Eye (tissue), 1 donor: ENCODE results near the gene EVPLL.
A peak's percentile ranks its signal among the peaks of the same experiment; 100 is the strongest.
"Not testable (repeated sequence)": the region's sequence is repeated elsewhere in the genome, so short reads cannot be mapped to it uniquely, and the experiment has no call there.

Source experiments
- DNase-seq: peaks from one replicate; pipeline ENCODE4 v3.0.0-alpha.2; 2015

The EVPLL gene

DNA sequence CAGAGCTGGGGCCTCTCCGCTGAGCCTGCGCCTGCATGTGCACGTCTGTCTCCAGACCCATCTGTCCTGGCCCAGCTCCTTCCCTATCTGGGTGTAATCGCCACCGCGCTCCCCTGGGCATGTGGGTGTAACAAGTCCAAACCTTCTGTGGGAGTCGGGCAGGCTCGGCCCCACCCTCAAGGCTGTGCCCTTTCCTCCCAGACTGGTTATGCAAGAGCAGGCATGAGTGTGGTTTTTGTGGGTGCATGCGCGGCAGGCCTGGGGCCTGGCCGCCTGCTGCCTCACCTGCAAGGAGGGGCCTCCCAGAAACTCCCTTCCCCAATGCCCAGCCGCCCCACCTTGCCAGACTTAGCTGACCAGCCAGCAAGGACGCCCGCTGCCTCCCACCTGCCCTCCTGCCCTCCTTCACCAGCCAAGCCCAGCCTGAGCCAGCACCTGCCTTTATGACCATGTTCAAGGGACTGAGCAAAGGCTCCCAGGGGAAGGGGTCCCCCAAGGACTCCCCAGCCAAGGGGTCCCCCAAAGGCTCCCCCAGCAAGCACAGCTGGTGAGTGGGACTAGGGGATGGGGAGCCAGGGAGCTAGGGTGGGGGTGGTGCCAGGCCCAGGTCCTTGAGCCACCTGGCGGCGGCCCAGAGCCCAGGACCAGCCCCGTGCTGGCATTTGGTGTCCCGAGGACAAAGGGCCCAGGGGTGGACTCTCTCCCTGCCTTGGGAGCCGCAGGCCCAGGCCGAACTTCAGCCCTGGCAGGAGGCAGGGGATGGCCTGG lies at the start of gene EVPLL:
EVPLL (plus strand) TSS at position 342 of the 768 bp plus-strand sequence. CDS start 3,160 bp downstream, outside the sequence.
- peak; percentile 37 for DNase-seq

DNA sequence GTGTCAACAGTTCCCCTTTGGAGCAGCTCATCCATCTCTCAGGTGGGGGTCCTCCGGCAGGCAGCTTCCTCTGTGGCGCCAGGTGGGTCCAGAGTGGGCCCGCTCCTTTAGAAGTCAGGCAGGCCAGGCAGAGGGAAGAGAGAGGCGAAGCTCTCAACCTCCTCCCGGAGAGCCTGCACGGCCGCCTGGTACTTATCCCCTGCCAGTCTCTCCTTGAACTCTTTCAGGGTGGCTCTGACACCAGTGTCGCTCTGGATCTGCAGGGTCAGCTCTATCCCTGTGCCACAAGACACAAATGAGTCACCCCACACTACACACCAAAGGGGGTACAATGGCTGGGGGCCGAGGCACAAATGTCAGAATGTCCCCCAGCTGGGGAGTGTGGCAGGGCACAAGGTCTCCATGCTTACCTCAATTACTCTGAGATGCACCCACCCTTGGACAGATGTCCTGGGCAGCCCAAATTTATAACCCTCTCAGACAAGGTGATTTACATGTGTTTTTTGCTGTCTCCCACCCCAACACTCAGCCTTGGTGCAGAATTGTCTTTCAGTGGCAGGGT lies 48.9 kb upstream of the EVPLL start:
- no peak for DNase-seq

DNA sequence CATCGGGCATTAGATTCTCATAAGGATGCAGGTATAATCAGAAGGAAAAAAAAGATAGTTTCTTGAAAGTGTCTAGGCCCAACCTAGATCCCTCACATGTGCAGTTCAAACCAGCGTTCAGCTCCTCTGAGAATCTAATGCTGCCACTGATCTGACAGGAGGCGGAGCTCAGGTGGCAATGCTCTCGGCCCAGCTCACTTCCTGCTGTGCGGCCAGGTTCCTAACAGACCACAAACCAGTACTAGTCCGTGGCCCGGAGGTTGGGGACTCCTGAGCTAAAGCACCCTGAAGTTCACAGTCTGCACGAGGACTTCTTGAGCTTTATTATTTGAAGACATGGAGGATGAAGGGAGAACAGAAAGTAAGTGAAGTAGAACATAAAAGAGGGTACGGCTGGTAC lies 45.7 kb upstream of the EVPLL start:
- DNase-seq, result no peak

DNA sequence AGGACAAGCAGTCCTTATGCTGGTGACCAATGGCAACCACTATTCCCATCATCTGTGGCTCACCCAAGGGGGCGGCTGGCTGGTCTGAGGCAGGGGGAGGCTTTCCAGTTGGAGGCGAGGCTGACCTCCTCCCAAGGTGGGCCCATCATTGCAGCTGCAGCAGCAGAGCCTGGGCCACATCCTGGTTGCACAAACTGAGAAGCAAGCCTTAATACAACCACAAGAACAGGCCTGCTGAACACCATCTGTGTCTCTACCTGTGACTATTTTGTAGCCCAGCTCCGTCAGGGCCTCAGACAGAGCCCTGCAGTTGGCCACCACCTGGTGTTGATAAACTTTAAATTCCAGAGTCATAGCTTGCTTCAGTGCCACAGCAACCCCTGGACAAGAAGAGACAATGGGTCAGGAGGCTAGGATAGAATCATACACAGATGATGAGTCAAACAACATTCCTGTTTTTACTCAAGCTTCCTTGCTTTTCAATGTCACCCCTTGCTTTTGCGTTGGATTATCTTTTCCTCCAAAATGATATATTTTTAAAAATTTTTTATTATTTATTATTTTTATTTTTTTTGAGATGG lies 44.6 kb upstream of the EVPLL start:
- DNase-seq, result no peak

DNA sequence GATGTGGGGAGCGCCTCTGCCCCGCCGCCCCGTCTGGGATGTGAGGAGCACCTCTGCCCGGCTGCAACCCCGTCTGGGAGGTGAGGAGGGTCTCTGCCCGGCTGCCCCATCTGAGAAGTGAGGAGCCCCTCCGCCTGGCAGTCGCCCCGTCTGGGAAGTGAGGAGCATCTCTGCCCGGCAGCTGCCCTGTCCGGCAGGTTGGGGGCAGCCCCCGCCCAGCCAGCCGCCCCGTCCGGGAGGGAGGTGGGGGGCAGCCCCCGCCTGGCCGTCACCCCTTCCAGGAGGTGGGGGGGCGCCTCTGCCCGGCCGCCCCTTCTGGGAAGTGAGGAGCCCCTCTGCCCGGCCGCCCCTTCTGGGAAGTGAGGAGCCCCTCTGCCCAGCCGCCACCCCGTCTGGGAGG lies 39.4 kb upstream of the EVPLL start:
- DNase-seq, result not testable (repeated sequence)

DNA sequence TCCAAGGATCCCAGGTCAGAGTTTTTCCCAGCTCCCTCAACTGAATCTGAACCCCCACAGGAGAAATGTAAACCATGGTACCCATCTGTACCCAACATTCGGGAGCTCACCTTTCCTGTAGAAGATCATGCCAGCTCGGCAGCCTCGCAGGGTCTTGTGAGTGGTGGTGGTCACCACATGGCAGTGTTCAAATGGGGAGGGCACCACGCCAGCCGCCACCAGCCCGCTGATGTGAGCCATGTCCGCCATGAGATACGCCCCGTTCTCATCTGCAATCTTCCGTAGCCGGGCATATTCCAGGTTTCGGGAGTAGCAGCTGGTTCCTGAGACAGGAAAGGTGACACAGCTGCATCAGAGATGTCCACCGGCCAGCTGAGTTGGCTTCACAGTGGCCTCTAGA lies 37.6 kb upstream of the EVPLL start:
- no peak for DNase-seq

DNA sequence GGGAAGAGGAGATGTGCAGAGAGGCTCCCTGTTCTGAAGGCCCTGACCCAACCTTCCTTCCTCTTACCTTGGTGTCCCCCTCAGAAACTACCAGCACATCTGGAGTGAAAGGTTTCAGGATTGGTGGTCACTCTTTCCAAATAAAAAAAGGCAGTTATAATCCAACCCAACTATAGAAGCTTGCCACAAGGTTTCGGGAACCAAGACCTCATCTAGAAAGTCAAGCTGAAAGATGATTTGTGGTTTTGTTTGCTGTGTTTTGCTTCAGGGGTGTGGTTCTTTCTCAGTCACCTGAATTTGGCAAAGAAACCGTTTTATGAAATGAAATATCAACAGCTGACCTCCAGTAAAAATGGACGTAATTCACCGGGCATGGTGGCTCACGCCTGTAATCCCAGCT lies 33.6 kb upstream of the EVPLL start:
- DNase-seq, result no peak

DNA sequence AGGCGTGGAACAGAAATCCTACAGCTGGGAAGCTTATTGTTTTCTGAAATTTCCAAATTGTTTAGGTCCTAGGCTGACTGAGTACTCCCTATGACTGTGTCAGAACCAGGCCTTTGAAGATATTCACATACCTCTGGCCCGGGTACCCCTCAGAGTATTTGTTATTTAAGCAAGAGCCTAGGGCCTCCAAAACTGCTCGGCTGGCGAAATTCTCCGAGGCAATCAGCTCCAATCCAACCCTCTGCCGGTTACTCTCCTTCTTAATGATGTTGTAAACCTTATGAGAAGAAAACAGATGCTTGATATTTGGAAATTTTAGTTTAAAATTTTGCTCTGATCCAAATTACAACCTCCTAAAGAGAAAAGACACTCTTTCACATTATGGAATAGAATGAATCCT lies 24.0 kb upstream of the EVPLL start:
- DNase-seq, result no peak

DNA sequence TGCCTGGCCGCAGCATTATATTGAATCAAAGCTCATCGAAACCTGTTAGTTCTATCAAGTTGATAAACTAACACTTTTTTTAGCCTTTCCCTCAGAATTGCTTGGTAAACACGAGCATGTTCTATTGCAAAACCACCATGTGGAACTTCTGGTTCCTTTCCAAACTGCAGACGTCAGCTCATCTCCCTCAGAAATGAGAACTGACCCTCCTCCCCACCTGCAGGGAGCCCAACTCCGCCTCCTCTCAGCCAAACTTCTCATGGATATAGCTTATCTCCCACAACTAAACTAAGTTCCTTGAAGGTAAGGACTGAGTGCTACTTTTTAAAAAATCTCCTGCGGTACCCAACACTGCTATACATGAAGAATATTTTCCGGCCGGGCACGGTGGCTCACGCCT lies 21.0 kb upstream of the EVPLL start:
- DNase-seq, result no peak

DNA sequence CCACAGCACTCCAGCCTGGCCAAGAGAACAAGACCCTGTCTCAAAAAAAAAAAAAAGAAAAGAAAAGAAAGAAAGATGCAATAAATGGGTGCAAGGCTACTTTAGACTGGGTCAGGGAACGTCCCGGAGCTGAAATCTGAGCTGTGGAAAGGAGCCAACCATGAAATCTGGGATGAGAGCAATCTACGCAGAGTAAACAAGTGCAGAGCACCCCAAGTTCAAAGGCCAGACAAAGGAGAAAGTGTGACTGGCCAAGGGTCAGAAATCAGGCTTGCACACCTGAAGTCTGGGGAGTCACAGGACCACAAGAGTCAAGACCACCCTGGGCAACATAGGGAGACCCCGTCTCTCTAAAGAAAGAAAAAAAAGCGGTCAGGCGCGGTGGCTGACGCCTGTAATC lies 17.1 kb upstream of the EVPLL start:
- DNase-seq, result no peak

DNA sequence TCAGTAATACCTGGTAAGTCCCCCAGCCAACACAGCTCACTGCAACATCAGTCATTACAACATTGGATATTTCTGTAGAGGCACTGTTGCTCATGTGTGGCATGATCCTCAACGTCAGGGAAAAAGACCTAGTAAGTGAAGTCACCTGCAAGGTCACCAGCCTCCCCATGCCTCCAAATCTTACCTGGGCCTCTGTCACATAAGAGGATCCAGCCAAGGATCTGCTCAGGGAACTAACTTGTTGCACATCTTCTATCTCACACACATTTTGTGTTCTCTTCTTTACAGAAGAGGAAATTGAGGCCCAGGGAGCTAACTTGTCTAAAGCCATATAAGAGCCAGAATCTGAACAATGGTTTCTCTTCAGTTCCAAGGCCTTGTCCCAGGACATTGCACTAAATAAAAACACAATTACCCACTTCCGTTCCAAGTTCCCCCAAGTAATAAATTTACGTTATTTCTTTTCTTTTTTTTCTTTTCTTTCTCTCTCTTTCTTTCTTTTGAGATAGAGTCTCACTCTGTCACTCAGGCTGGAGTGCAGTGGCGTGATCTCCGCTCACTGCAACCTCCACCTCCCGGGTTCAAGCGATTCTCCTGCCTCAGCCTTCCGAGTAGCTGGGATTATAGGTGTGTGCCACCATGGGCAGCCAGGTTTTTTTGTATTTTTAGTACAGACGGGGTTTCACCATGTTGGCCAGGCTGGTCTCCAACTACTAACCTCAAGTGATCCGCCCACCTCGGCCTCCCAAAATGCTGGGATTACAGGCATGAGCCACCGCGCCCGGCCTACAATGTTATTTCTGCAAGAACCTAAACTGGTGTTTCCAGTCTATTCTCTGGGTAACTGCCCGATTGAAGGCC lies 15.5 kb upstream of the EVPLL start:
- DNase-seq, result no peak

DNA sequence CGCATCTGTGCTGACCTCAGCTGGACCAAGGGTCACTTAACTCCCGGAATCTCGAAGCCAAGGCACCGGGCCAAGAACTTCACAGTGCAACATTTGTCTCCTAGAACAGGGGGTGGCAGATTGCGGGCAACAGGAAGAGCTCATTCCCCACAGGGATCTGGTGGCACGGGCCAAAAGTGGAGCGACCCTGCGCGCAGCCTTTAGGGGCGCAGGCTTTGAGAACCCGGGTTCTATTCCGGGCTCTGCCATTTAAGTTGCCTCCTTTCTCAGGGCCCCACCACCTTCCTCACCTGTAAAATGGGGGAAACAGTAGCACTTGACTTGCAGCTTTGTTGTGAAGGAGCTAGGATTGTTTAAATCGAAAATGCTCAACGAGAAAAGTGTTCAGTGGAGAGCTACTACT lies 14.9 kb upstream of the EVPLL start:
- DNase-seq, result peak; percentile 69

DNA sequence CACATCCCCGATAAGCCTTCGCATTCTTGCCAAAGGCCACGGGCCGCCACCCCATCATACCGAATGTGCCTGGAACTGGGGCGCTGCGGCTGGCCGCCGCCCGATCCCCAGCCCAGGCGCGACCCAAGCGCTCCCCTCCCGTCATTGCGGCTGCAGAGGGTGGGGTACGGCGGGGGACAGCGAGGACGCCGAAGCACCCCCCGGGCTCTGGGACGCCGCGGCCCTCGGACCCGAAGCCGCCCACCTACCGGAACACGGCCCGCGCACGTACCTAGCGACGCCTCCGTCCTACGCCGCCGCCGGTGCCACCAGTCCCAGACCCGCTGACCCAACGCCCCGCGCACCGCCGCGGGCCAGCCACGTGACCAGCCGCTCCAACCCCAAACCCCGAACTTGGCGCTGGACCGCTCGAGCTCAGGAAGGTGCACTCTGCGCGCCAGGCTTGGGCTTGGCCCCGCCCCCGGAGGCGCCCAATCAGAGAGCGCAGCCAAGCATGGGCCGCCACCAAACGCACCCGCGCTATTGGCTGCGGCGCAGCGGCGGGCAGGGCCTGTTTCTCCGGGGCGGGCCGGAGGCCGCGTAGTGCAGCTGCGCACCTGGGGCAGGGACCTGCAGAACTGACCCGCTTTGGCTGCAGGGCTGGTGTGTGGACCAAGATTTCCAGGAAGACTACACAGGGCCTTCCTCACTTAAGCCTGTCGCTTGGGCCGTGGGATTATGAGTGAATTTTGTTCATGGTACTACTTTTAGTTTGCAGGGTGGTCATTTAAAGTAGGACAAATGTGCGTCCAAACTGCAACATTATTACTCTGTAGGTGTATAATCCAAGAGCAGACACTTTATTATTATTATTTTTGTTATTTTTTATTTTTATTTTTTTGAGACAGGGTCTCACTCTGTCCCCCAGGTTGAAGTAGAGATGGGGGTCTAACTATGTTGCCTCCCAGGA lies 14.2 kb upstream of the EVPLL start, which contains the start of gene SHMT1:
SHMT1 (minus strand) TSS at position 450 of the 949 bp plus-strand sequence. CDS start 7,569 bp downstream, outside the sequence.
- peak; percentile 95 for DNase-seq

DNA sequence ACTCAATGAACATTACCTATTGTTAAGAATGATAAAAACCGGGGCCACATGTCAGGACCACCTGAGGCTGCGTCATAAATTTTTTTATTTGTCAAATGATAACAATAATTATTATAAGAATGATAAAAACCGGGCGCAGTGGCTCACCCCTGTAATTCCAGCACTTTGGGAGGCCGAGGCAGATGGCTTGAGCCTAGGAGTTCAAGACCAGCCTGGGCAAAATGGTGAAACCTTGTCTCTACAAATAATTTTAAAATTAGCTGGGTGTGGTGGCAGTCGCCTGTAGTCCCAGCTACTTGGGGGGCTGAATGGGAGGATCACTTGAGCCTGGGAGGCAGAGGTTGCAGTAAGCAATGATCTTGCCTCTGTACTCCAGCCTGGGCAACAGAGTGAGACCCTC lies 13.4 kb upstream of the EVPLL start:
- no peak for DNase-seq

DNA sequence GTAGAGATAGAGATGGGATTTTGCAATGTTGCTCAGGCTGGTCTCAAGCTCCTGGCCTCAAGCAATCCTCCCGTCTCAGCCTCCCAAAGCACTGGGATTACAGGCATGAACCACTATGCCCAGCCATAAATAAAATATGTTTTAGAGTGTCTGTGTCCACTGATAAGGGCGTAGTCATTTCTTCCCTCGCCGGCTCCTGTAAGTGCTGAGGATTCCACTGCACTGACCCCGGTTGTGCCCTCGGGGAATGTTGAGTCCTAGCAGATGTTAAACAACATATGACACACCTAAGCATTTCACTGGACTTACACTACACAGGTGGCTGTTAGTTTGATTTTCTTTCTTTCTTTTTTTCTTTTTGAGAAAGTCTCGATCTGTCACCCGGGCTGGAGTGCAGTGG lies 8.6 kb upstream of the EVPLL start:
- DNase-seq, result no peak

DNA sequence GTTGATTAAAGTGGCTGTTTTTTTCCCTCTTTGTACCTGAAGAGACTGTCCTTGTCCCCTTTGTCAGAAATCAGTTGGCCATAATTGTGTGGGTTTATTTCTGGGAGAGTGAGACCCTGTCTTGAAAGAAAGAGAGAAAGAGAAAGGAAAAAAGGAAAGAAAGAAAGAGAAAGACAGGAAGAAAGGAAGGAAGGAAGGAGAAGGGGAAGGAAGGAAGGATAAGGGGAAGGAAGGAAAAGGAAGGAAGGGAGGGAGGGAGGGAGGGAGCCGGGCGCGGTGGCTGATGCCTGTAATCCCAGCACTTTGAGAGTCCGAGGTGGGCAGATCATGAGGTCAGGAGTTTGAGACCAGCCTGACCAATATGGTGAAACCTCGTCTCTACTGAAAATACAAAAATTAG lies 6.8 kb upstream of the EVPLL start:
- DNase-seq, result no peak

DNA sequence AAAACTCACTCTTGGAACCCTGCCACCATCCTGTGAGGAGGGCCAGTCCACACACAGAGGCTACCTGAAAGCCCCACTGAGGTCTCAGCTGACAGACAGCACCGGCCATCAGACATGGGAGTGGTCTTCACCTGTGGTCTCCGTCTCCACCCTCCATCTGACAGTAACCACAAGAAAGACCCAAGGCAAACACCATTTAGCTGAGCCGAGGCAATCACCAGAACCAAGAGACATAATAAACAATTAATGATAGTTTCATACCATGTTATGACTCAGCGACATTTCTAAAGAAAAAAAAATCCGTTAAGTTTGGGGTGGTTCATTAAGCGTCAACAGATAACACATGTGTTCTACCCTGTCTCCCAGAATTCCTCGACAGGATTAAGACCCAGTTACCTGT lies 6.1 kb upstream of the EVPLL start:
- DNase-seq, result no peak

DNA sequence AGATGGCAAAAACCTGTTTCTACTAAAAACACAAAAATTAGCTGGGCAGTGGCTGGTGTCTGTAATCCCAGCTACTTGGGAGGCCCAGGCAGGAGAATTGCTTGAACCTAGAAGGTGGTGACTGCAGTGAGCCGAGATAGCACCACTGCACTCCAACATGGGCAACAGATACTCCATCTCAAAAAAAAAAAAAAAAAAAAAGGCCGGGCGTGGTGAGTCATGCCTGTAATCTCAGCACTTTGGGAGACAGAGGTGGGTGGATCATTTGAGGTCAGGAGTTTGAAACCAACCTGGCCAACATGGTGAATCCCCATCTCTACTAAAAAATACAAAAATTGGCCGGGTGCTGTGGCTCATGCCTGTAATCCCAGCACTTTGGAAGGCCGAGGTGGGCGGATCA lies 4.4 kb upstream of the EVPLL start:
- DNase-seq, result not testable (repeated sequence)

DNA sequence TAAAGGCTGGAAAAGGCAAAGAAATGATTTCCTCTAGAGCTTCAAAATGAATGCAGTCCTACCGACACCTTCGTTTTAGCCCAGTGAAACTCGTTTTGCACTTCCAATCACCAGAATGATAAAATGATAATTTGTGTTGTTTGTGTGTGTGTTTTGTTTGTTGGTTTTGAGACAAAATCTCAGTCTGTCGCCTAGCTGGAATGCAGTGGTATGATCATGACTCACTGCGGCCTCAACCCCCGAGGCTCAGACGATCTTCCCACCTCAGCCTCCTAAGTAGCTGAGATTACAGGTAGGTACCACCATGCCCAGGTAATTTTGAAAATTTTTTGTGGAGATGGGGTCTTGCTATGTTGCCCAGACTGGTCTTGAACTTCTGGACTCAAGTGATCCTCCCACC lies 3.4 kb upstream of the EVPLL start:
- DNase-seq, result no peak

DNA sequence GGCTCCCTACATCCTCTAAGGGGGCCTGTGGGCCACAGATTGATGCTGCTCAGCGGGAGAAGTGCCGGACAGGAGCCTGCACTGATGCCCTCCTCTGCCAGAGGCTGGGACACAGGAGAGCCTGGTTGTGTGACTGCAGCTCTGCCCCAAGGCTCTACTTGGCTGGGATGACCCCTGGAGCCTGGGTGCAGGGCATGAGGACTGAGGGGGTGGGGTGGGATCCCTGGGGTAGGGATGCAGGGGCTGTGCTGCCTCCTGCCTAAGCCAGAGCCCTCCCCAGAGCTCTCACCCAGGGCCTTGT lies 577 bp downstream of the EVPLL start:
- no peak for DNase-seq

DNA sequence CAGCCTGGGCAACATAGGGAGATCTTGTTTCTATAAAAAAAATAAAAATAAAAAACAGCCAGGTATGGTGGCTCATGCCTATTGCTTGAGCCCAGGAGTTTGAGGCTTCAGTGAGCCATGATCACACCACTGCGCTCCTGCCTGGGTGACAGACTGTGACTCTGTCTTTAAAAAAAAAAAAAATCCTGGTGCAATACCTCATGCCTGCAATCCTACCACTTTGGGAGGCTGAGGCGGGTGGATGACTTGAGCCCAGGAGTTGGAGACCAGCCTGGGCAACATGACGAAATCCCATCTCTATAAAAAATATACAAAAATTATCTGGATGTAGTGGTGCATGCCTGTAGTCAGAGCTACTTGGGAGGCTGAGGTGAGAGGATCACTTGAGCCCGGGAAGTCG lies 1.0 kb downstream of the EVPLL start:
- not testable (repeated sequence) for DNase-seq
